ENCODE measurements around the gene PCBD2.

PCBD2 gene

DNA sequence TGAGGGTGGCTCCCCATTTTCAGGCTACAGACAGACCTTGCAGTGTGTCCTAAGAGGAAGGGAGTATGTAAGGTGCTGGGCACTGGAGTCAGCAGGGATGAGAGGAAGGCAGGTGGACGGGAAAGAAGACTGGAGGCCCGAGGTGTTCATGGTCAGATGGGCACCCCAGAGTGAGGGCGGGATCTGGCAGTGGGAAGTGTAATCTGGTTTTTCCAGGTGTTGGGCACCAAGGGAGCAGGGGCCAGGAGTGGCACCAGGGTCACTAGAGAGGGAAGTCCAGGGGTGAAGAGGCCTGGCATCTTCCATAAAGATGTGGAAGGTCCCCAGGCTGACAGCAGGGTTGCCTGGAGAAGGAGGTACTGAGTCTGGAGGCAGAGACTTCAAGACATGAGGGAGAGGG, 99.4 kb downstream of the PCBD2 start:
- TF ChIP-seq, protein P1, sequence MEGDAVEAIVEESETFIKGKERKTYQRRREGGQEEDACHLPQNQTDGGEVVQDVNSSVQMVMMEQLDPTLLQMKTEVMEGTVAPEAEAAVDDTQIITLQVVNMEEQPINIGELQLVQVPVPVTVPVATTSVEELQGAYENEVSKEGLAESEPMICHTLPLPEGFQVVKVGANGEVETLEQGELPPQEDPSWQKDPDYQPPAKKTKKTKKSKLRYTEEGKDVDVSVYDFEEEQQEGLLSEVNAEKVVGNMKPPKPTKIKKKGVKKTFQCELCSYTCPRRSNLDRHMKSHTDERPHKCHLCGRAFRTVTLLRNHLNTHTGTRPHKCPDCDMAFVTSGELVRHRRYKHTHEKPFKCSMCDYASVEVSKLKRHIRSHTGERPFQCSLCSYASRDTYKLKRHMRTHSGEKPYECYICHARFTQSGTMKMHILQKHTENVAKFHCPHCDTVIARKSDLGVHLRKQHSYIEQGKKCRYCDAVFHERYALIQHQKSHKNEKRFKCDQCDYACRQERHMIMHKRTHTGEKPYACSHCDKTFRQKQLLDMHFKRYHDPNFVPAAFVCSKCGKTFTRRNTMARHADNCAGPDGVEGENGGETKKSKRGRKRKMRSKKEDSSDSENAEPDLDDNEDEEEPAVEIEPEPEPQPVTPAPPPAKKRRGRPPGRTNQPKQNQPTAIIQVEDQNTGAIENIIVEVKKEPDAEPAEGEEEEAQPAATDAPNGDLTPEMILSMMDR (IDR thresholded peaks at IDR 0.05; ENCODE audit: control insufficient read depth, extremely low read depth, insufficient read depth): no peak
- no peak for DNase-seq (ENCODE audit: low read depth)
- no peak overlapping the region for H3K4me3 ChIP-seq (ENCODE audit: low read depth, low read length)

DNA sequence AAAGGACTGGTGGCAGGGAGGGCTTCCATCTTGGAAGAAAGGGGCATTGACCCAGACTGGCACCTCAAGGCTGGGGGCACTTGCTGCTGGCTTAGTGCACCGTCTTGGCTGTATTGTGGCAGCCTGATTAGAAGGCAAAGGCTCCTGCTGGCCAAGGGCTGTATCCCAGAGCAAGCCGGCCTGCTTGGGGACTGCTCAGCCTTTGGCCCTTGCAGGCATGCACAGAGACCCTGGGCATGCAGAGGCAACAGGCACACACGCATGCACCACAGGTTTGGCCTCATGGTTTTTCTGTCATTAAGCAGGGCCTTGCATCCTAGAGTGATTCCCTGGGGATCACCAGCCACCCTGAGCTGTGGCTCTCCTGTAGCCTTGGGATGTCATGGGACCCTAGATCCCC, 100.1 kb downstream of the PCBD2 start:
- TF ChIP-seq, protein P1 (IDR thresholded peaks at IDR 0.05; ENCODE audit: control insufficient read depth, extremely low read depth, insufficient read depth): no peak
- no peak for DNase-seq (ENCODE audit: low read depth)
- H3K4me3 ChIP-seq (ENCODE audit: low read depth, low read length): no peak overlapping the region

DNA sequence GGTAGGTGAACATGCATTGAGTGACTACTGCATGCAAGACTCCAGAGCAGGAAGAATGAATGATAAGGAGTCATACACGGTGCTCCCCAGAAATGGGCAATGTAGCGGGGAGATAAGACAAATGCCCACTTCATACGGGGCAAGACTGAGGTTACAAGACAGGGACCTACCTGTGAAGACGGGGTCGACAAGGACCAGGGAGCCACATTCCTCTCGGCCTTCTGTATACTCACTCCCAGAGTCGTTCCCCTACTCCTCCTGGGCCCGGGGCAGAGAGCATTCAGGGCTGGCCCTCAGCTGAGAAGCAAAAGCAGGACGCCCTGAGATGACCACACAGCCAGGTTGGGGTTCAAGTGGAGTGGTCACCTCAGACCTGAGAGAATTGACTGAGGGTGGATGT, 102.4 kb downstream of the PCBD2 start:
- no peak for DNase-seq (ENCODE audit: low read depth)
- TF ChIP-seq, protein P1 (IDR thresholded peaks at IDR 0.05; ENCODE audit: control insufficient read depth, extremely low read depth, insufficient read depth): no peak
- H3K4me3 ChIP-seq (ENCODE audit: low read depth, low read length): no peak overlapping the region

DNA sequence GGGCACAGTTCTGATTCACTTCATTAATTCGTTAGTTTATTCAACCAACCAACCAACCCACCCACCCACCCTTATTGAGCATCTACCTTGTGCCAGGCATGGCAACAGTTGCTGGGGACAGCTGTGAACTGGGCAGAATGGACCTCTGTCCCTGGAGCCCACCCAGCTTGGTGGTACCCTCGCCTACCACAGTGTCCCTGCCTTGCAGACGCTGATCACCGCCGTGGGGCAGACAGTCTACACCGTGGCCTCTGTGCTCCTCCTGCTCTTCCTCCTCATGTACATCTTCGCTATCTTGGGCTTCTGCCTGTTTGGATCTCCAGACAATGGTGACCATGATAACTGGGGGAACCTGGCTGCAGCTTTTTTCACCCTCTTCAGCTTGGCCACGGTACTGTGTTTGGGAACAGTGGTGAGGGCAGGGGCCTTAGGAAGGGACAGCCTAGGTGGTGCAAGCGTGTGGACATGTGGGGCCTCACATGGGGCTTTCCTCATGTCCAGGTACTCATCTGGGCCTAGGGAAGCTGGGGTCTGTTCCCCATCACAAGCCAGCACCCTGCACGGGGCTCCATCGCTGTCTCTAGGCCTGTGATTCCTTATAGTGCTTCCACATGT, 102.9 kb downstream of the PCBD2 start:
- no peak for DNase-seq (ENCODE audit: low read depth)
- TF ChIP-seq, protein P1 (IDR thresholded peaks at IDR 0.05; ENCODE audit: control insufficient read depth, extremely low read depth, insufficient read depth): no peak
- no peak overlapping the region for H3K4me3 ChIP-seq (ENCODE audit: low read depth, low read length)

DNA sequence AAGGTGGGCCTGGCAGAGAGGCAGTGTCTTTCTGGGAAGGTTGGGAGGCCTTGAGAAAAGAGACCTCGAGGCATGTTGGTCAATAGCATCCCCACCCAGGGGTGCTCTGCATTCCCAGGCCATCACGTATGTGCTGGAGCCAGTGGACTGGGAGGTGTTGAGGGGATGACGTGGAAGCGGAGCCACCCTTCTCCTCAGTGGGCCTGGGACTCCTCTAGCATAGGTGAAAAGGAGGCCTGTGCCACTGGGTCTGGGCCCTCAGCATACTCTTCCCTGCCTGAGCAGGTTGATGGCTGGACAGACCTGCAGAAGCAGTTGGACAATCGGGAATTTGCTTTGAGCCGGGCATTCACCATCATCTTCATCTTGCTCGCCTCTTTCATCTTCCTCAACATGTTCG, 103.6 kb downstream of the PCBD2 start:
- DNase-seq (ENCODE audit: low read depth): no peak
- H3K4me3 ChIP-seq (ENCODE audit: low read depth, low read length): no peak overlapping the region
- TF ChIP-seq, protein P1 (IDR thresholded peaks at IDR 0.05; ENCODE audit: control insufficient read depth, extremely low read depth, insufficient read depth): no peak

DNA sequence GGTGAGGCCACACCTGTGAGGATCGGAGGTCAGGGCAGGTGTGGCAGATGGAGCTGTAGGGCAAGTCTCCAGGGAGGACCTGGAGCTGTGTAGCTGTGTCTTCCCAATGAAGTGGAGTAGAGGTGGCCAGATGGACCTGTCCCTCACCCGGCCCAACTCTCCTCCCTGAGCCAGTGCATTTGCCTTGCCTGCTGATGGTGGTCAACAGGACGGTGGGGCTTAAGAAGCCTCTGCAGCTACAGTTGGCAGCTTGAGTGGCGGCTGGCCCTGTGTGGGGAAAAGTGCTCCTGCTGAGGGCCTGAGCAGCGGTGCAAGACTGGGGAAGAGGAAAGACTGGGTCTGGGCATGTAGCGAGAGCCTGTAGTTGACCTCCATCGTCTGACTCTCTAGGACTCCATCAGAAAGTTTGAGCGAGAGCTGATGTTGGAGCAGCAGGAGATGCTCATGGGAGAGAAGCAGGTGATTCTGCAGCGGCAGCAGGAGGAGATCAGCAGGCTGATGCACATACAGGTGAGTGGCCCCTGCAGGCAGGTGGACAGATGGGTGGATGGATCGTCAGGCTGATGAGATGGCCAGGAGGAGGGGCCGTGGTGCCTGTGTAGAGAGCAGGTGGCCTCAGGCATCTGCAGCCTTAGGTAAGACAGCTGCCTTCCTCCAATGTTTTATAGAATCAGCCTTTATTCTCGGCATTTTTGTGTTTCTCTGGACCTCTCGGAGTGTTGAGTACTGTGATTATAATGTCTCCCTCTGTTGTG, 104.2 kb downstream of the PCBD2 start:
- TF ChIP-seq, protein P1 (IDR thresholded peaks at IDR 0.05; ENCODE audit: control insufficient read depth, extremely low read depth, insufficient read depth): no peak
- DNase-seq (ENCODE audit: low read depth): no peak

More for the DNA sequence above, 104.2 kb downstream of the PCBD2 start:
- no peak overlapping the region for H3K4me3 ChIP-seq (ENCODE audit: low read depth, low read length)

Data from LNCaP clone FGC (cell line).